Aorta (tissue), 5 donors: Measurements from ENCODE around the gene PJVK. TPM values are rescaled to one million over a fixed set of nuclear protein-coding genes. Genes with fewer than 3 reads are reported as not detected.

Experiments
- ATAC-seq: fragments of 200-7000 bp; cut with Tn5 transposase; one replicate; pipeline ENCODE4 v1.9.1; 2022; ENCODE audit warnings: moderate library complexity; ENCODE audit not compliant: low FRiP score
- DNase-seq, 2 donors: peaks; one replicate each; pipeline ENCODE4 v3.0.0-alpha.2; 2020
- H3K27ac ChIP-seq, 2 donors: one replicate each; pipeline ENCODE4 v1.5.1; 2013; ENCODE audit warnings: low read length in 2 of 2, mild to moderate bottlenecking in 2 of 2, moderate library complexity in 2 of 2, control low read depth in 1 of 2, inconsistent platforms in 1 of 2, low read depth in 1 of 2
- H3K27me3 ChIP-seq, 2 donors: one replicate each; pipeline ENCODE4 v1.6.1; 2013; ENCODE audit warnings: control low read depth in 1 of 2, low read length in 1 of 2, mild to moderate bottlenecking in 1 of 2, moderate library complexity in 1 of 2; ENCODE audit not compliant: insufficient read depth in 2 of 2, control insufficient read depth in 1 of 2
- H3K36me3 ChIP-seq, 2 donors: one replicate each; pipeline ENCODE4 v1.6.1; 2013; ENCODE audit warnings: control low read depth in 1 of 2, low read length in 1 of 2, mild to moderate bottlenecking in 1 of 2; ENCODE audit not compliant: insufficient read depth in 2 of 2, control insufficient read depth in 1 of 2
- H3K4me1 ChIP-seq, 2 donors: one replicate each; pipeline ENCODE4 v1.6.1; 2013; ENCODE audit warnings: low read length in 2 of 2, control low read depth in 1 of 2, mild to moderate bottlenecking in 1 of 2, moderate library complexity in 1 of 2; ENCODE audit not compliant: insufficient read depth in 2 of 2, control insufficient read depth in 1 of 2
- H3K4me3 ChIP-seq, 2 donors: one replicate each; pipeline ENCODE4 v1.5.1; 2013; ENCODE audit warnings: low read length in 2 of 2, control low read depth in 1 of 2, mild to moderate bottlenecking in 1 of 2
- H3K9me3 ChIP-seq: one replicate; pipeline ENCODE4 v1.6.1; 2013; ENCODE audit warnings: mild to moderate bottlenecking, low read length; ENCODE audit not compliant: control insufficient read depth
- WGBS, 2 donors: extraction: QIAGEN DNeasy Blood & Tissue Kit; methylation state at CpG; one replicate each; pipeline ENCODE4 v1.1.7; 2013; 5-methylcytosine and 5-hydroxymethylcytosine counted together
- intact Hi-C, 2 donors: fragments of 100-400 bp; cut with DNase I; formaldehyde crosslinking; loops; one replicate each; pipeline versions ENCODE4 v1.14.2 to v1.15.0; 2022
- polyA plus RNA-seq, 2 donors: library from polyadenylated mRNA; stranded (reverse); fragments of 200-250 nt; gene quantifications; one replicate each; pipeline ENCODE4 v1.2.3, GENCODE V29; 2013
- total RNA-seq, 2 donors: library from RNA; stranded (reverse); fragmentation: NEBNext Ultra II Directional; extraction: Animal tissue kit (Norgen Biotek cat#: 25700); gene quantifications; one replicate each; pipeline ENCODE4 v1.2.1, GENCODE V29; 2021
- donor health status: healthy with polysubstance abuse.
- donor health status: Bipolar disorder and iron deficiency.
- donor health status: DM: no; HTN: no; CAD: no.
- donor health status: DM: no; HTN: no; CAD: no.
- donor health status: DM: yes; HTN: yes; CAD: no.

The PJVK gene
- total and polyA plus RNA-seq, 4 donors: 0.75 to 10.6 (median 5.3) TPM

DNA sequence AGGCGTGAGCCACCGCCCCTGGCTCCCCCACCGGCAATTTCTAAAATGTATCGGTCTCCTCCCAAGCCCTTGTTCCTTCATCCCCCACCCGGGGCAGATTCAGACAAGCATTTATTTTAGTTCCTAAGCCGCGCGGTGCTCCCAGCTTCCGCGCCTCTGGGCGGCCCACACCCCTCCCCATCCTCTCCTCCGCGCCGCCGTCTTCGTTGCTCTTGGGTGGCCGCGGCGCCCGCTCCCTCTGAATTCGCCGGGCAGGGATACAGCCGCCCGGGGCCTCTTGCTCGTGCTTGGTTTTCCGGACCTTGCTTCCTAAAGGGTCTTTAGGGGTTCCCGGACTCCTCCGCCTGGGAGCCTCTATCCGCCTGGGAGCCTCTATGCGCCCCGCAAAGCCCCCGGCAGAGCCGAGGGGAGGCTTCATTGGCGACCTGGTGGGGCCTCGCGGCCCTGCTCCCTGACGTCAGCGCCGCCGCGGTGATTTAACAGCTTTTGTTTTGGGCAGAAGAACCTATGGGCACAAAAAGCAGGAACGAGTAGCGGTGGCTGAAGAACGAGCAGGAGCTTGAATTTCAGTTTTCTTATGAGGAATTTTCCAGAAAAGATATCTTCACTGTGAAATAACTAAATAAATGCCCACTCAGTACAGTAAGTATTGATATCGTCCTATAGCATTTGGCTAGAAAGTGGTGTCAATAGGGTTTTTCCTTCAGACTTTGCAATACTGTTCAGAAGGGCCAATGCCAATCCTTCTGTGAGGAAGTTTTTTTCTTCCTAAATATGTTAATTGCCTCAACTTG, 37.5 kb upstream of the PJVK start:
- ATAC-seq (peak; percentile 94), DNase-seq (peak; percentile 87 to 93)
- Histone ChIP-seq H3K27ac (peak overlapping the region; percentile 79 to 83), H3K9me3 (no peaks in the 10 kb centered on the region), H3K4me3 (peak overlapping the region; percentile 53 to 66), H3K4me1 (no peaks in the 10 kb centered on the region), H3K36me3 (no peaks in the 10 kb centered on the region), H3K27me3 (no peaks in the 10 kb centered on the region)
- intact Hi-C loops: loop anchor here in 1 of 2 donors (2.0 to 10.0 kb wide), 2 partner anchors 67 to 299 kb away; partner anchors contain the start of genes PLEKHA3 and RBM45
- 0 to 1% methylated on average over 44 to 45 of the region's 45 CpGs for WGBS, 2 donors

GRCh38 chr2:178414266-178415247, 36.6 kb upstream of the PJVK start:
- DNase-seq (peak; percentile 93), ATAC-seq (peak; percentile 97)
- 13% methylated on average over 21 of the region's 21 CpGs for WGBS, 2 donors
- H3K4me1 ChIP-seq: no peaks in the 10 kb centered on the region
- no peaks in the 10 kb centered on the region for H3K27me3 ChIP-seq
- peak overlapping the region; percentile 50 to 83 for H3K27ac ChIP-seq
- intact Hi-C loops: loop anchor here in 1 of 2 donors (2.0 to 10.0 kb wide), 2 partner anchors 66 to 300 kb away; partner anchors contain the start of genes PLEKHA3 and RBM45
- no peaks in the 10 kb centered on the region for H3K9me3 ChIP-seq
- H3K4me3 ChIP-seq: peak overlapping the region; percentile 53 to 66
- no peaks in the 10 kb centered on the region for H3K36me3 ChIP-seq

GRCh38 chr2:178415979-178416378, 35.2 kb upstream of the PJVK start:
- no peaks in the 10 kb centered on the region for H3K36me3 ChIP-seq
- no peak overlapping the region for H3K4me3 ChIP-seq
- ATAC-seq: no peak
- no peaks in the 10 kb centered on the region for H3K4me1 ChIP-seq
- intact Hi-C loops: loop anchor here in 1 of 2 donors (2.0 to 10.0 kb wide), 2 partner anchors 65 to 301 kb away; partner anchors contain the start of genes PLEKHA3 and RBM45
- H3K27ac ChIP-seq: no peak overlapping the region
- H3K9me3 ChIP-seq: no peaks in the 10 kb centered on the region
- no peaks in the 10 kb centered on the region for H3K27me3 ChIP-seq
- DNase-seq: no peak

GRCh38 chr2:178417916-178418315, 33.3 kb upstream of the PJVK start:
- WGBS, 2 donors: 92 to 95% methylated on average over 3 of the region's 3 CpGs
- ATAC-seq (no peak), DNase-seq (no peak)
- Histone ChIP-seq H3K9me3 (no peaks in the 10 kb centered on the region), H3K36me3 (peaks cover 1 to 3% of the 10 kb centered on the region in 2 donors), H3K4me3 (no peak overlapping the region), H3K4me1 (no peaks in the 10 kb centered on the region), H3K27ac (no peak overlapping the region), H3K27me3 (no peaks in the 10 kb centered on the region)
- intact Hi-C loops: loop anchor here in 1 of 2 donors (10.0 kb wide), 1 partner anchor 303 kb away; the partner anchor contains the start of gene RBM45

- Histone ChIP-seq H3K4me3 (no peak overlapping the region), H3K36me3 (peaks cover 3% of the 10 kb centered on the region in 2 donors), H3K27ac (no peak overlapping the region), H3K27me3 (no peaks in the 10 kb centered on the region), H3K9me3 (no peaks in the 10 kb centered on the region), H3K4me1 (no peaks in the 10 kb centered on the region)
- 93 to 96% methylated on average over 1 of the region's 1 CpG for WGBS, 2 donors
- intact Hi-C loops: loop anchor here in 1 of 2 donors (10.0 kb wide), 1 partner anchor 304 kb away; the partner anchor contains the start of gene RBM45
- no peak for DNase-seq
- no peak for ATAC-seq
Measured at GRCh38 chr2:178418426-178418825, 32.8 kb upstream of the PJVK start.

DNA sequence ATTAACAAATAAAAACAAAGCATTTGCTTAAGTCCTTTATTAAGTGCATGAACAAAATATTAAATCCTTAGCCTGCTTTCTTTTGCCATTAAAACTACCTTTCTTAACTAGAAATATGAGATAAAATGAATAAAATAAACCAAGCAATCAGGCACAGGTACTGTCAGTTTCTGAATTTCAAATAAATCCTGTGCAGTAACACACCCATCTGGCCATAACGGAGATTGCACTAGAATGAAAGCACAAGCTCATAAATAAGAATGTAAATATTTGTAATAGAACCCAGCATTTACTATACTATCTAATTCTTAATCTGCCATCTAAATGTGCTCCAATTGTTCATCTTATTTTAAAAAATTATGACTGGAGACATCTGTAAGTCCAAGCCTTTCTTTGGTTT, 32.1 kb upstream of the PJVK start:
- Histone ChIP-seq H3K4me1 (no peaks in the 10 kb centered on the region), H3K27ac (no peak overlapping the region), H3K9me3 (no peaks in the 10 kb centered on the region), H3K36me3 (peaks cover 3% of the 10 kb centered on the region in 2 donors), H3K4me3 (no peak overlapping the region), H3K27me3 (no peaks in the 10 kb centered on the region)
- intact Hi-C loops: loop anchor here in 1 of 2 donors (10.0 kb wide), 1 partner anchor 304 kb away; the partner anchor contains the start of gene RBM45
- 62 to 69% methylated on average over 1 of the region's 1 CpG for WGBS, 2 donors
- ATAC-seq: no peak
- DNase-seq: no peak

- intact Hi-C loops: no loop called here
- no peak overlapping the region for H3K4me3 ChIP-seq
- no peak overlapping the region for H3K27ac ChIP-seq
- 18 to 41% methylated on average over 1 of the region's 1 CpG for WGBS, 2 donors
- H3K27me3 ChIP-seq: no peaks in the 10 kb centered on the region
- DNase-seq (no peak), ATAC-seq (no peak)
- H3K9me3 ChIP-seq: no peaks in the 10 kb centered on the region
- peaks cover 3% of the 10 kb centered on the region in 2 donors for H3K36me3 ChIP-seq
- H3K4me1 ChIP-seq: no peaks in the 10 kb centered on the region
Measured at GRCh38 chr2:178420463-178420999, 30.6 kb upstream of the PJVK start.

DNA sequence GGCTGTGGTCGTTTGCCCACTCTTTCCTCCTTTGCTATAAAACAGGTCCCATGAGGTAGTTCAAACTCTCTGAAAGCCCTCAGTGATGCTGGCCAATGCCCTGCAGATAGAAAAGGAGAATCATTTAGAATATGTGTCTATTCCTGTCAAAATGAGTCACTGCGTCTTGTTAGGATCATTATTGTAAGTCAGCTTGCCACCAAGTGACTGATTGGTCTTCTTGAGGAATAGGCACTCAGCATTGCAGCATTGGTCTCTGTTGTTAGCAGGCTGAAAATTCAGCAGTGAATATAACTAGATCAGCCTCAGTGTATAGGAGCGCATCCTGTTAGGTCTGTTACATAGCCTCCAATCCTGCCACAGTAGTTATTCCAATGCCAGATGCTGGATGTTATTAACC, 29.1 kb upstream of the PJVK start:
- Histone ChIP-seq H3K27ac (no peak overlapping the region), H3K4me3 (no peak overlapping the region), H3K4me1 (no peaks in the 10 kb centered on the region), H3K27me3 (no peaks in the 10 kb centered on the region), H3K9me3 (no peaks in the 10 kb centered on the region), H3K36me3 (peaks cover 3 to 9% of the 10 kb centered on the region in 2 donors)
- WGBS, 2 donors: 91% methylated on average over 3 of the region's 3 CpGs
- ATAC-seq (no peak), DNase-seq (no peak)
- intact Hi-C loops: no loop called here
